Measurements from ENCODE around the gene SMARCA4.
A peak's percentile ranks its signal among the peaks of the same experiment; 100 is the strongest.
"Not testable (repeated sequence)": the region's sequence is repeated elsewhere in the genome, so short reads cannot be mapped to it uniquely, and the experiment has no call there.

Gene SMARCA4

DNA sequence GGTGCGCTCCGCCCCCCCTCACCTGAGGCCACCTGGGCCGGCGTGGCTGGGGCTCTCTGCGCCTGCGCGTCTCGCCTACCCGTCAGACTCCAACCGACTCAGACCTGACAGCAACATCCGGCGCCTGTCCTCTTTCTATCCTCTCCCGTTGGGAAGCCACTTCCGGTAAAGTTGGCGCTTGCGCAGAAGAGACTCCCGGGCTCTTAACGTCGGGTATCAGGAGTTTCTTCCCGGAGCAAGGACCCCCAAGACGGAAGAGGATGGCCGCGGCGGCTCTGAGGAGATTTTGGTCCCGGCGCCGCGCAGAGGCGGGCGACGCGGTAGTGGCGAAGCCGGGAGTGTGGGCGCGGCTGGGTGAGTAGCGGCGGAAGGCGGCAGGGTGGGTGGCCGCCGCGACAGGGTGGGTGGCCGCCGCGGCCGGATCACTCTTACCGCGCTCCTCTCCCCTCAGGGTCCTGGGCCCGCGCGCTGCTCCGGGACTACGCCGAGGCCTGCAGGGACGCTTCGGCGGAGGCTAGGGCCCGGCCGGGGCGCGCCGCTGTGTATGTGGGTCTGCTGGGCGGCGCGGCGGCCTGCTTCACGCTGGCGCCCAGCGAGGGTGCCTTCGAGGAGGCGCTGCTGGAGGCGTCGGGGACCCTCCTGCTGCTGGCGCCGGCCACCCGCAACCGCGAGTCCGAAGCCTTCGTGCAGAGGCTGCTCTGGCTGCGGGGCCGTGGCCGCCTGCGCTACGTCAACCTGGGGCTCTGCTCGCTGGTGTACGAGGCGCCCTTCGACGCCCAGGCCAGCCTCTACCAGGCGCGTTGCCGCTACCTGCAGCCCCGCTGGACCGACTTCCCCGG, 32.0 kb upstream of the SMARCA4 start, which contains the start of the genes TIMM29 and YIPF2:
TSS of gene TIMM29 (plus strand) at position 249 of the 839 bp plus-strand sequence. CDS start at position 261, 12 bp downstream.
TSS of gene YIPF2 (minus strand) at position 77 of the 839 bp plus-strand sequence. CDS start 229 bp downstream, outside the sequence.
- DNase-seq (ENCODE audit: low spot score) = peak; percentile 98

DNA sequence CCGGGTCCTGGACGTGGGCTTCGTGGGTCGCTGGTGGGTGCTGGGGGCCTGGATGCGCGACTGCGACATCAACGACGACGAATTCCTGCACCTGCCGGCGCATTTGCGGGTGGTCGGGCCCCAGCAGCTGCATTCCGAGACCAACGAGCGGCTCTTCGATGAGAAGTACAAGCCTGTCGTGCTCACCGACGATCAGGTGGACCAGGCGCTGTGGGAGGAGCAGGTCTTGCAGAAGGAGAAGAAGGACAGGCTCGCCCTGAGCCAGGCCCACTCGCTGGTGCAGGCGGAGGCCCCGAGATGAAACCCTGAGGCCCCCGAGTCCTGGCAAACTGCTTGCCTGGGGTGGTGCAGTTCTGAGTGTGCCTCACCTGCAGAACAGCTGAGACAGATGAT, 31.4 kb upstream of the SMARCA4 start:
- no peak for DNase-seq (ENCODE audit: low spot score)

DNA sequence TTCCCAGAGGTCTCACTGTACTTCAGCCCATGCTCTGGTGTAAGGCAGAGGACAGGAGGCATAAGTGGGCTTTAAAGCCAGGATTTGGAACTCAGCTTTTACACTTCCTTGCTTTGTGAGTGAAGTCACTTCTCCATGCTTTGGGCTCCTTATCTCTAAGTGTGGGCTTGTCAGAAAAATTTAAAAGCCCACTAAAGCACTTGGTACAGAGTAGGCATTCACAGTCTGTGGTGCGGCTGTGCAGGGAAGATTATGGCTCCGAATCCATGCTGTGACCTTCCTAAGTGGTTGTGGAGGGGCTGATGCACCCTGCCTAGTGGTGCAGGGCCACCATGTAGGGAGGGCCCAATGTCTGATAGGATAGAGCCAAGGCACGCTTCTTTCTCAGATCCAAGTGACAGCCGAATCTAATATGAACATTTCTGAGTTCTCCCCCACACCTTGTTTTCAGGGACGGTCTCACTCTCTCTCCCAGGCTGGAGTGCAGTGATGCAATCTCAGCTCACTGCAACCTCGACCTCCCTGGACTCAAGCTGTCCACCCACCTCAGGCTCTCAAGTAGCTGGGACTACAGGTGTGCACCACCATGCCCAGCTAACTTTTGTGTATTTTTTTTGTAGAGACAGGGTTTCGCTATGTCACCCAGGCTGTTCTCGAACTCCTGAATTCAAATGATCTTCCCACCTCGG, 25.3 kb upstream of the SMARCA4 start:
- DNase-seq (ENCODE audit: low spot score) = no peak

GRCh38 chr19:10936661-10937084, 24.2 kb upstream of the SMARCA4 start:
- DNase-seq (ENCODE audit: low spot score) = peak; percentile 63

DNA sequence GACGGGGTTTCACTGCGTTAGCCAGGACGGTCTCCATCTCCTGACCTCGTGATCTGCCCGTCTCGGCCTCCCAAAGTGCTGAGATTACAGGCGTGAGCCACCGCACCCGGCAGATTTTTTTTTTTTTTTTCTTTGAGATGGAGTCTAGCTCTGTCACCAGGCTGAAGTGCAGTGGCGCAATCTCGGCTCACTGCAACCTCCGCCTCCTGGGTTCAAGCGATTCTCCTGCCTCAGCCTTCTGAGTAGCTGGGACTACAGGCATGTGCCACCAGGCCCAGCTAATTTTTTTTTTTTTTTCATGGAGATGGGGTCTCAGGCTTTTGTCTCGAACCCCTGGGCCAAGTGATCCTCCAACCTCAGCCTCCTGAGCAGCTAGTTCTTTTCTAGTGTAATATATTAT, 19.2 kb upstream of the SMARCA4 start:
- DNase-seq (ENCODE audit: low spot score) = not testable (repeated sequence)

DNA sequence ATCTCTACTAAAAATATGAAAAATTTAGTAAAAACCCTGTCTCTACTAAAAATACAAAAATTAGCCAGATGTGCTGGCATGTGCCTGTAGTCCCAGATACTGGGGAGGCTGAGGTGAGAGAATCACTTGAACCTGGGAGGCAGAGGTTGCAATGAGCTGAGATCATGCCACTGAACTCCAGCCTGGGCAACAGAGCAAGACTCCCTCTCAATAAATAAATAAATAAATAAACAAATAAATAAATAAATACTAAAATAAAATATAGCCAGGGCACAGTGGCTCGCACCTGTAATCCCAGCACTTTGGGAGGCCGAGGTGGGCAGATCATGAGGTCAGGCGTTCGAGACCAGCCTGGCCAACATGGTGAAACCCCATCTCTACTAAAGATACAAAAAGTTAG, 17.4 kb upstream of the SMARCA4 start:
- not testable (repeated sequence) for DNase-seq (ENCODE audit: low spot score)

GRCh38 chr19:10945264-10945663, 15.6 kb upstream of the SMARCA4 start:
- no peak for DNase-seq (ENCODE audit: low spot score)

GRCh38 chr19:10946958-10947657, 13.7 kb upstream of the SMARCA4 start:
- no peak for DNase-seq (ENCODE audit: low spot score)

- DNase-seq (ENCODE audit: low spot score) = no peak
These were observed 8.0 kb upstream of the SMARCA4 start for GRCh38 chr19:10952809-10953208.

DNA sequence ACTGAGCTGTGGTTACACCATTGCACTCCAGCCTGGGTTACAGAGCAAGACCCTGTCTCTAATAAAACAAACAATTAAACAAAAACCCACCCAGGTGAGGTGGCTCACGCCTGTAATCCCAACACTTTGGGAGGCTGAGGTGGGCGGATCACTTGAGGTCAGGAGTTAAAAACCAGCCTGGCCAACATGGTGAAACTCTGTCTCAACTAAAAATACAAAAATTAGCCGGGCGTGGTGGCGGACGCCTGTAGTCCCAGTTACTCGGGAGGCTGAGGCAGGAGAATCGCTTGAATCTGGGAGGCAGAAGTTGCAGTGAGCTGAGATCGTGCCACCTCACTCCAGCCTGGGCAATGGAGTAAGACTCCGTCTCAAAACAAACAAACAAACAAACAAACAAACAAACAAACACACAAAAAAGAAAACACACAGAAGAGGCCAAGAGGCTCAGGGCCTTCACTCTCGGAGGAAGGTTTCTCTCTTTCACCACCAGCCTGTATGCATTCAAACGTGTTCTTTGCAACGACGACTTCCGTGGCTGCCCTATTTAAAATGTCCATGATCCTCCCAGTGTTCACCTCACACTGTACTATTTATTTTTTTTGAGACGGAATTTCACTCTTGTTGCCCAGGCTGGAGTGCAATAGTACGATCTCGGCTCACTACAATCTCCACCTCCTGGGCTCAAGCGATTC, 1.4 kb upstream of the SMARCA4 start:
- not testable (repeated sequence) for DNase-seq (ENCODE audit: low spot score)

- no peak for DNase-seq (ENCODE audit: low spot score)
These were observed 437 bp downstream of the SMARCA4 start for GRCh38 chr19:10961073-10961860.

DNA sequence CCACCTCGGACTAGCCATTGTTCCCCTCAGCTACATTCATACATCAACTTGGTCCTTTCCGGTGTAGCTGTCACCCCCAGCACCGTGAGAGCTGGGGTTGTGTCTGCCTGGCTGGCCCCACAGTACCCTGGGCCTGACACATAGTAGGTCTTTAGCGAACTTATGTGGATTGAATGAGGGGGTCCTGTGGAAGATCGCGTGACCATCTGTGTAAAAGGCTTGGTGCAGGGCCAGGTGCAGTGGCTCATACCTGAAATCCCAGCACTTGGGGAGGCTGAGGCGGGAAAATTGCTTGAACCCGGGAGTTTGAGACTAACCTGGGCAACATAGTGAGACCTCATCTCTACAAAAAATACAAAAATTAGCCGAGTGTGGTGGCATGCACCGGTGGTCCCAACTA, 2.0 kb downstream of the SMARCA4 start:
- no peak for DNase-seq (ENCODE audit: low spot score)

GRCh38 chr19:10963865-10964264, 3.0 kb downstream of the SMARCA4 start:
- DNase-seq (ENCODE audit: low spot score) = no peak

DNA sequence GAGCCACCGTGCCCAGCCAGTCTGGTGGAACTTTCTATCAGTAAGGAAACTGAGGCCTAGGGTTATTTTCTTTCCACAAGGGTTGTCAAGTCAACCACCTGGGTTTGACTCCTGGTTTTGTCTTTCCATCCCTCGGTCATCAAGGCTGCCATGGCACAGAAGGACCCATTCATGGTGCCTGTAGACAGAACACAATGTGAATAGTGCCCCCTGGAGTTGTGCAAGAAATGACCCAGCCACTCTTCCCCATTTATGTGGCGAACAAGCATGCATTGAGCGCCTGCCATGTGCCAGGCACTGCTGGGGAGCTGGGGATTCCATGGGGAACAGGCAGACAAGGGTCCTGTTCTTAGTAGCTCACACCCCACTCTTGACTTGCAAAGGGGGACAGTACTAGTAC, 4.1 kb downstream of the SMARCA4 start:
- no peak for DNase-seq (ENCODE audit: low spot score)

GRCh38 chr19:10965398-10965797, 4.6 kb downstream of the SMARCA4 start:
- DNase-seq (ENCODE audit: low spot score) = no peak

DNA sequence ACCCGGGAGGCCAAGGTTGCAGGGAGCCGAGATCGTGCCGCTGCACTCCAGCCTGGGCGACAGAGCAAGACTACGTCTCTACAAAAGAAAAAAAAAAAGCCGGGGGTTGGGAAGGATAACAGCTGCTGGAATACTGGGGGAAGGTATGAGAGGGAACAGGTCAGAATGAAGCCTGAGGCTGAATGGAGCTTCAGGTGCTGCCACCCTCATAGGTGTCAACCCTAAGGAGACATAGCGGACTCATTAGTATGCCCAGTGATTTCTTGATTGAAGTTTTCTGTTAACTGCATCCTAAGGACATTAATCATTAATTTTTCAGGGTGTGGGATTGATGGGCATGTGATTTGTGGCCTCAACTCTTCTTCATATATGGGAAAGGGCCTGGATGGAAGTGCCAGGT, 6.0 kb downstream of the SMARCA4 start:
- no peak for DNase-seq (ENCODE audit: low spot score)

DNA sequence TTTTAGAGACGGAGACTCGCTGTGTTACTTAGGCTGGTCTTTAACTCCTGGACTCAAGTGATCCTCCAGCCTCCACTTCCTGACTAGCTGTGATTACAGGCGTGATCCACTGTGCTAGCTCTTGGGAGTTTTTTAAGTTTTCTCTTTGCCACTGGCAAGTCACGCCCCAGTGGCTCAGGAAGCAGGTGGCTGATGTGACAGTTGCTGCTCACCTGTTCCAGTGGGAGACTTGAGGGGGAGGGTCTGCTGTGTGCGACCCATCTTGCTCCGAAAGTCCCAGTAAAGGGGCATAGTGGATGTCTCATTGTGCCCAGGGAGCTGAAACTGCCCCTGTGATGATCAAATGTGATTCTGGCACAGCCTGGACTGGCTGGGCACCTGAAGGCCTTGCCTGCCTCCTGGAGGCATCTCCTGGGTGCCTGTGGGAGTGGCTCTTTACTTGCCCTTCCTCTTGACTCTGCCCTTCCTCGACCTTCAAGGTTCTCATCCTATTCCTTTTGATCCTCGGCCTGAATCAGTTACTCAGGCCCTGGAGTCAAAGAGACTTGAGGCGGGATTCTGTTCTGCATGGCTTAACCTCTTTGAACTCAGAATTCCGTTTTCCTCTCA, 7.8 kb downstream of the SMARCA4 start:
- no peak for DNase-seq (ENCODE audit: low spot score)

- no peak for DNase-seq (ENCODE audit: low spot score)
These were observed 10.4 kb downstream of the SMARCA4 start for GRCh38 chr19:10971107-10971726.

DNA sequence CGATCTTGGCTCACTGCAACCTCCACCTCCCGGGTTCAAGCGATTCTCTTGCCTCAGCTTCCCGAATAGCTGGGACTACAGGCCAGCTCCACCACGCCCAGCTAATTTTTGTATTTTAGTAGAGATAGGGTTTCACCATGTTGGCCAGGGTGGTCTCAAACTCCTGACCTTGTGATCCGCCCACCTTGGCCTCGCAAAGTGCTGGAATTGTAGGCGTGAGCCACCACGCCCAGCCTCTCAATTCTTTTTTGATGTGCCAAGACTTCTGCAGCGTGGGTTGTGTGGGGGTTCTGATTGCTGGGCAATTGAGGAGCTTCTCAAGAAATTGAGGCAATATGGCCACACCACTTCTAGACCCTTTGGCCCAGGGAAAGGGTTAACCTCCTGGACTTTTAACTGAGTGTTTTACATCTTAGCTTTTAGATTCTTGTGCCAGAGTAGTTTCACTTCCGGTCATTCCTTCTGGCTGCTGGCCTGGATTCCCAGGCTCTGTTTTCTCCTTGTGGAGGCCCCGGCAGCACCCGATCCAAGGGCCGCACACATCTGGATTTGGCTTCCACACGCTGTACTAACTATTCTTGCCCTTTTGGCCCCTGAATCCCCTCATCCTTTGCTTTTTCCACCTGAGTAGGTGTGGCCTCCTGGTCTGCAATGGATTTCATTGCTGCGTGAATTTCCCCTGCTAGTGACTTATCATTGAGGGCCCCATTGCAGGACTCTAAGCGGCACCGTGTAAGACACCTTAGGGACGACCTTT, 14.7 kb downstream of the SMARCA4 start:
- DNase-seq (ENCODE audit: low spot score) = no peak

All from activated CD4-positive, alpha-beta T cell treated with anti-CD3 and anti-CD28 coated beads, Interleukin-2, Interleukin-4, amounts not matched to agents 100 ng/mL and 50 ng/mL, durations not matched to agents 16 hours and 8 hours (primary cell).